Measurements from ENCODE around the gene DNAJB8. TPM values are rescaled to one million over a fixed set of nuclear protein-coding genes. Genes with fewer than 3 reads are reported as not detected.

DNAJB8 gene
- total RNA-seq, 1 donor from 2014 or later: not detected

DNA sequence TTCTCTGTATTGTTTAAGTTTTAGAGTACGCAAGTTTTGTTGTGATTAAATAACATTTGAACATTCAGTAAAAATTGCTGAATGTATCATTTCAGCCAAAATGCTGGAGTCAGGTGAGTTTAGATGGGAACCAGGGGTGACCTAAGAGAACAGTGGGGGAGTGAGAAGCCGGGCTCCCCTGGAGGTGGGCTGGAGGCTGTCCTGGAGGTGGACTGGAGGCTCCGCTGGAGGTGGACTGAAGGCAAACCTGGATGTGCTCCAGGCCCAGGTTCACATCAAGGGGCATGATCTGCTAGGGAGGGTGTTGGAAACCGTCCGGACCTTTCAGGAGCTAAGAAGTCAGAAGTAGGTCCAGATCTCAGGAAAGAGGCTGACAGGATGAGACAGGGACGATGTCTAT is 23.7 kb downstream of the DNAJB8 start:
- no peak for DNase-seq

DNA sequence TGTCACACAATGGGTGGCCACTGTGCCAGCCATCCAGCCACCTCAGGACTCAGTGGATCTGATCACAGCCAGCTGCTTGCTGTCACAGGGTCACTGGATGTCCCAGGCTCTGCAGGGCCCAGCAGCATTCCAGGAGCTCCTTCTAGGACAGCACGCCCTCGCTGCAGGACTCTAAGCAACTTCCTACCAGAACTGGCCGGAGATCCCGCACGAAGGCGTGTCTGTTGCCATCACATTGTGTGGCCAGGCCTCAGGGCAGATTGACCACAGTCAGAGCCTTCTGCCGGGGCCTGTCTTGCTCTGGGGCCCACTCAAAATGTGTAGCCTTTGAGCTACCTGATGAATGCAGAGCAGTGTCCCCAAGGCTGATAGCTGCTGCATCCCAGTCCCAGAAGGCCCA is 24.6 kb downstream of the DNAJB8 start:
- DNase-seq: no peak

DNA sequence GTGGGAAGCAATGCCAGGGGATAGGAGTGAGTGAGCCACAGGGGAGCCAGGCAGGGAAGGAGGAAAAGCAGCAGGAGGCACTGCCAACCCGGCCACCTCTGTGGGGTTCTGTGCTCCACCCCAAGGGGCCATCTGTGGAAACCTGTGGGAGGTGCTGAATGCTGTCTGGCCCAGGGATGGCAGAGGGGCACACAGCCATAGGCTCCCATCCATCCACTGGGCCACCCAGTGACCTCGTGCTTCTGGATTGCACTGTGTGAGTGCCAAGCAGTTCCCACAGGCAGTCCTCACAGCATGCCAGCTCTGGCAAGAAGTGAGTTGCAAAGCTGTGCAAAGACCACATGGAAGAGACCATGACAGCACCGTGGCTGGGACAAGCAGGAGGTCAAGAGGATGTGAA is 27.5 kb downstream of the DNAJB8 start:
- DNase-seq: no peak

DNA sequence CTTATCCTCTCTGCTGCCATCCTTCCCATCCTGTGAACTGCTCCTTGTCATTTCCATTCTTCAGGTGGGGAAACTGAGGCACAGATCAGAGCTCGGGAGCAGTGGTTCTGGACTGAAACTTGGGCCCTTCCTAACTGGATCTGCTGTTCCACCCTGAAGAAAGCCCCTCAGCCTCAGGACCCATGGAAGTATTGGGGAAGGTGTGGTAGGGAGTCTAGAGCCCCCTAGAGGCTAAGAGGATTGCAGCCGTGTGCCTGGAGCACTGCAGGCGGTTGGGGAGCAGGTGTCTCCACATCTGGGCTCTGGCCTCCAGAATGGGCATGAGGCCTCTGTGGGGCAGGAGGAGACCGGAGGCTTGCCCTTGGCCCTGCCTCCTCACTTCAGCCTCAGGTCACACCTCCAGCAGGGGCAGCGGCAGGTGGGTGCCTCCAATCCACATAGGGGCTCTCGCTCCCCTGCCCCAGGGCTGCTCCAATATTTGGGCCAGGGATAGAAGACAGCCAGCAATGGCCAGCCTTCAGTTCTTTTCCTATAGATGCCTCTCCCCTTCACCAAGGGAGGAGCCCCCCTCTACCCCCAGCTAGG is 28.1 kb downstream of the DNAJB8 start:
- DNase-seq: no peak

DNA sequence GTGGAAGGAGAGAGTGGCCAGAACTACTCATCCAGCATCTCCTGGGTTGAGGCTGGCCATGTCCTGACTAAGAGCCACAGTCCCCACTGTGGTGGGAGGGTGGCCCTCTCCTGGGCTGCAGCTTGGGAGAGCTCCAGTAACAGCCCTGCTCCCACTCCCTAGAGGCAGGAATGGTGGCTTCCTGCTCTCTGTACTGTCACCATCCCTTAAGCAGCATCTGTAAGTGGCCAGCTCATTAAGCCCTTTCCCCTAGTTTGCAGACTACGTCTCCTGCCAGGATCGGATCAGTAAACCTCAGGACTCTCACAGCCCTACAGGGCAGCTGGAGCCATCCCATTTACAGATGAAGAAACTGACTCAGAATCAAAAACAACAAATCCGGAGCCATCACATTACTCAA is 30.5 kb downstream of the DNAJB8 start:
- DNase-seq: no peak

DNA sequence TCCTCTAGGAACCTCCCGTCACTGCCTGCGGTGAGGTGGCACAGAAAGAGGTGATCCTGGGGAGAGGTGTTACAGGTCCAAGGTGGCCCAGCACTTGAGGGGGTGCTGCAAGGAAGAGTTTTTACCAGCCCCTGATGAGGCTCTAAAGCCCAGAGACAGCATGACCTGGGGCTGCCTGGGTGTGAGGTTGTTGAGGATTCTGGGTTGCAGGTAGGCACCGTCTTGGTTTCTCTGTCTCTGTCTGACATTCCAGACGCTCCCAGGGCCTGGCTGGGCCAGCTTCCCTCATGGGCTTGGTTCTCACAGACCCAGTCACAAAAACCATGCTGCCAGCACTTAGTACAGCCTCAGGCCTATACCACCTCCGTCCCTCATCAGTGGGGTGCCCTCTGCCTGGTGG is 31.1 kb downstream of the DNAJB8 start:
- DNase-seq: no peak

DNA sequence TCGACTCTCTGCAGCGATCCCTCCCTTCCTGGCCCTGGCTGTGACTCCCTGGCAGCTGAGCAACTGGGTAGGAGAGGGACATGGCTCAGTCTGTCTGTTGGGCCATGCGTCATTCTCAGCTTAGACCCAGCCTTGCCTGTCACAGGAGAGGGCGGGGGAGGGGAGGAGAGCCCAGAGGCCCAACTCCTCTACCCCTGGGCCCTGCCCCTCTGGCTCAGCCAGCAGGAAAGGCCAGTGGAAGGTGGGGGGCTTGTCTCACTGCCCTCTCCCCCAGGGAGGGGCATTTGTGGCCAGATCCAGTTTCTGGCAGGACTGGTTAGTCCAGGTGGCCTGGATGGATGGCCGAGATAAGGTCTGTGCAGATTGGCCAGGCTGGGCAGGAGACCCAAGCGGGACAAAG is 31.6 kb downstream of the DNAJB8 start:
- DNase-seq: no peak

DNA sequence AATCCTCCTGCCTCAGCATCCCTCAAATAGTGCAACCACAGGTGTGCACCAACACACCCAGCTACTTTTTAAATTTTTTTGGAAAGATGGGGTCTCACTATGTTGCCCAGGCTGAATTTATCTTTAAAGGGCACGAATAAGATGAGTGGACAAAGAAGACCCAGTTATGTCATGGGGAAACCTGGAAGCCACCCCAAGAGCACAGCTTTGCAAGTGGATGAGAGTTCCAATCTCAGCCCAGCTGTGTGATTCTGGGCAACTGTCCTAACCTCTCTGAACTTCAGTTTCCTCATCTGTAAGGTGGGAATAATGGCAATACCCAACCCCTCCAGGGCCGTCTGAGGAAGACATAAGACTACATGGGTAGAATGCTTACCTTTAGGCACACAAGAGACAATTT is 32.2 kb downstream of the DNAJB8 start:
- no peak for DNase-seq

DNA sequence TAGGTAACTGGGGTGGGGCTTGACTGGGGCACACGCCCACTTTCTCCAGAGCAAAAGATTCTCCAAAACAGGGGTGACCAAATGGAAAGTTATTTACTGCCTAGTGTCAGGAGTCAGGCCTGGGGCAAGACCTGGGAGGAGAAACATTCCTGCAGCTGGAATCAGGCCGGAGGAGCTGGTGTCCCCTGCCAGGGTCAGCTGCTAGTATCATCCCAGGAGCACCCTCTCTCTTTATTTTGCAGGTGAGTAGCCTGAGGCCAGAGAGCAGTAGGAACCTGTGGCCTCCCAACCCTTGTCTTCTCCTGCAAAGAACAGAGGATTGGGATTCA is 32.9 kb downstream of the DNAJB8 start:
- no peak for DNase-seq

DNA sequence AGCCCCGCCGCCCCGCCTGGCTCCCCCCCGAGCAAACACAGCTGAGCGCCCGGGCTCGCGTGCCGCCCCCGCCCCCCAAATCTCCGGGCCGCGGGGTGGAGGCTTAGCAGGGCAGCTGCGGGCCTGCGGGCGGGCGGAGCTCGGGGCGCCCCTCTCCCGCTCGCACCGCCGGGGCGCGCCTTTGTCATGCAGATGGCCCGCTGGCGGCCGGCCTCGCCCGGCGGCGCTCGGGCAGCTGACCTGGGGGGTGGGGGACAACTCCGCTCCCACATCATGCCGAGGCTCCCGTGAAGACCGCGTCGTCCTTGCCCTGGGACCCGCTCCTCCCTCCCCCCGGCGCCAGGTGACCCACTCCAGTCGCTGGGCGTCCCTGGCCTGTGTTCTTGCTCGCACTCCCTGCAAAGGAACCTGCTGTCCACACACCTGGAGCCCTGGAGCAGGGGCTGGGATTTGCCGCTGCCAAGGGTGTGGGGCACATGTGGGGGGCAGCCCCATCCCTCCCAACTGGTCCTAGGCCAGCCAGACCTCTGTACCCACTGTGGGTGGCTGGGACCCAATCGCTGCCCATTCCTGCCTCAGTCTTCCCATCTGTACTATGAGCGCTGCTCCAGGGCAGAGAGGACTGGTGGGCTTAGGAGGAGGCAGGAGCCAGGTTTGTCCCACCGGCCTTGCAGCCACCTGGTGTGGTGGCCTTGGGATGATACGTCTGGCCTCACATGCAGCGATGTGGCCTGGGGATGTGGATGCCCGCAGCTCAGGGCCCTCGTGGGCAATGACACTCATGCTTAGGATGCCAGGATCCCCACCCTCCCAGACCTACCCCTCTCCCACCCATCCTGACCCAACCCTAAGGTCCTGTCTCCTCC is 33.5 kb downstream of the DNAJB8 start:
- DNase-seq: no peak

DNA sequence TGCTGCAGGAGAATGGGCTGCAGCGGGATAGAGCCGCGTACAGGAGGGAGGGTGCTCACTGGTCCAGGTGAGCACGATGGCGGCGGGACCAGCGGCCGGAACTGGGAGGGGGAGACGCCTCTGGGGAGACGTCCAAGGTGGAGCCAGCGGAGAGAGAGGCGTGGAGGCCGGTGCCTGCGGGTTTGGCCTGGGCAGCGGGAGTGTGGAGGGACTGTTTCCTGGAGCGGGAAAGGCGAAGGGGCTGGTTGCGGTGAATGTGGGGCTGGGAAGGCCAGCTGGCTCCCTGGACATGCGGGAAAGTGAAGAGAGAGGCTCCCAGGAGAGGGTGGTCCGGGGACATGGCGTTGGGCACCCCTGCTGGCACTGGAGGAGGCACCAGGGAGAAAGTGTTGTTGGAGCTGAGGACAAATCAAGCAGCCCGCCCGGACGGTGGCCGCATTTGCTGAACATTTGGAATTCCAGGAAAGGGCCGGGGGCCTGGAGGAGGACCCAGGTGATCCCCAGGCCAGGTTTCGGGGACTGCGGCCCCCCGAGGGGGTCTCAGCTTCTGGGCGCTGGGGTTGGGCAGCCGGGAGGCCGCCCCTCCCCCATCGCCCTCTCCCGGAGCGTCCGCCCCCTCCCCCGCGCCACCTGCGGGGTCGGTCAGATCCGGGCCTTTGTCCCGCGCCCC is 34.3 kb downstream of the DNAJB8 start:
- no peak for DNase-seq

DNA sequence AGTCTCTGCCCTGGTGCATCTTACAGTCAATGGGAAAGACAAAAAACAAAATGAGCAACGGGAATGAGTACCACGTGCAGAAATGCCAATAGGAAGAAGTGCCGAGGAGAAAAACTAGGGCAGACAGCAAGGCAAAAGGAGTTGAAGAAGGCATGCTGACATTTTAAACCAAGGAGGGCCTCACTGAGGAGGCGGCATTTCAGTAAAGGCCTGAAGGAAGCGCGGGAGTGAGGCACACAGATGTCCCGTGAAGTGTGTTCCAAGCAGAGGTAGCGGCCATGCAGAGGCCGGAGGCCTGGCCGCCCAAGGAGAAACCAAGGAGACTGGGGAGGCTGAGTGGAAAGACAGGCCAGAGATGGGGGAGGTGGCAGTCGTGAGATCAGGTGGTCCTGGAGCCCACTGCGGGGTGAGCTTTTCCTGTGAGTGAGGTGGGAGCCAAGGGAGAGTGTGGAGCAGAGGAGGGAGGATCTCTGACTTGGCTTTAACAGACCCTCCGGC is 34.8 kb downstream of the DNAJB8 start:
- DNase-seq: no peak

DNA sequence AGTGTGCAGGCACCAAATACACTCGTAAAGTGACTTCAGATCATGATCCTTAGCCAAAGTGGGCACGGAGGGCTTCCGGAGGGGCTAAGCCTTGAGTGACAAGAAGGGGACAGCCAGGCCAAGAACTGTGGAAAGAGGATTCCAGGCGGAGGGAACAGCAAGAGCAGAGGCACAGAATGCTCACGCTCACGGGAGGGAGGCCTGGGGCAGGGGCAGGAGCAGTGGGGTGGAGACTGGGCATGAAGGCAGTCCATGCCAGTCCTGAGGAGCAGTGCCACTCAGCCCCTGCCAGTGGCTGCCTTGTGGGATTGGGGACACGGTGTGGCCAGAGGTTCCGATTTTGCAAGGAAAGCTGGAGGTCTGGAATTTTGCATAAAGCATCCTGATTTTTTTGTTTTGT is 36.0 kb downstream of the DNAJB8 start:
- no peak for DNase-seq

DNA sequence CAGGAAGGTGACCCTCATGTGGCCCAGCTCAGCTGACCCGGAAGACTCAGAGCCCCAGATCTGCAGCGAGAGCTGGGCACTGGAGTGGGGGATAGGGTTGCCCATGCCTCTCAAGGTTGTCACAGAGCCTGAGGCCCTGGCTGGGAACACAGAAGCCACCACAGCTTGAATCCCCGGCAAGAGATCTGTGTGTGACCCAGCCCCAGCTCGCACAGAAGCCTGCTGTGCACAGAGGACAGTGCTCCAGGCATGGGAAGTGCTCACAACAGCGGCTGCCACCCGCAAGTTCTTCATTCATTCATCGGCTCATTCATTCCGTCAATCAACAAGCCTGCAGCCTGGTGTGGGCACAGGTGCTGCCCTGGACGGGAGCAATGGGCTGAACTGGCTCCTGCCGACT is 36.4 kb downstream of the DNAJB8 start:
- DNase-seq: no peak

DNA sequence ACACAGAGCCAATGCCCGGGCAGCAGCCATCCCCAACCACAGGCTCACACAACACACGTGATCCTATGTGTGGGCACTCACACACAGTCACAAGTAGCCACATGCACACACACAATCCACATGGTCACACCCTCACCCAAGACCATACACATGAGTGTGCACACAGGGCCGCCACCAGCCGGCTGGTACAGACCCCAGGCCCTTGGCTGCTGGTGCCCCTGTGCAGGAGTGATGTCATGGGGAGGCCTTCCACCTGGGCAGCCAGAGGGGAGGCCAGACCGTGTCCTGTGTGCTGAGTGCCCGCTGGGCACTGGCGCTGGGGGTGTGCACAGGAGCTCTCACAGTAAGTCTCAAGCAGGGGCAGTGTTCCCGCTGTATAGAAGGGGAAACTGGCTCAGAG is 36.9 kb downstream of the DNAJB8 start:
- no peak for DNase-seq

DNA sequence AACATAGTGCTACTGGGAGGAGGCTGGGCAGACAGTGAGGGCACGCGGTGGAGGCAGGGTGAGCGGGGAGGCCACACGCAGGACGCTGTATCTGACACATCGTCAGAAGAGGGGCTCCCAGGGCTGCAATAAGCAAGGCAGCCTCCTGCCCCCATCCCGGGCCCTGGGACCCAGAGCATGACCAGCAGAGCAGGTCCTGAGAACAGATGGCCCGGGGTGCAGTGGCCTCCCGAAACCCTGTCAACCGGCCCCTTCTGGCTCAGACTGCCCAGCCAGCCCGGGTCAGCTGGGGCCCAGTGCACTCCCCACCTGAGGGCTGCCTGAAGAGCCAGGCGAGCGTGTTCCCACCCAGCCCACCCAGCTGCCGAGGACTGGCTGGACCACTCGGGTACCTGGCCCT is 37.4 kb downstream of the DNAJB8 start:
- DNase-seq: no peak

DNA sequence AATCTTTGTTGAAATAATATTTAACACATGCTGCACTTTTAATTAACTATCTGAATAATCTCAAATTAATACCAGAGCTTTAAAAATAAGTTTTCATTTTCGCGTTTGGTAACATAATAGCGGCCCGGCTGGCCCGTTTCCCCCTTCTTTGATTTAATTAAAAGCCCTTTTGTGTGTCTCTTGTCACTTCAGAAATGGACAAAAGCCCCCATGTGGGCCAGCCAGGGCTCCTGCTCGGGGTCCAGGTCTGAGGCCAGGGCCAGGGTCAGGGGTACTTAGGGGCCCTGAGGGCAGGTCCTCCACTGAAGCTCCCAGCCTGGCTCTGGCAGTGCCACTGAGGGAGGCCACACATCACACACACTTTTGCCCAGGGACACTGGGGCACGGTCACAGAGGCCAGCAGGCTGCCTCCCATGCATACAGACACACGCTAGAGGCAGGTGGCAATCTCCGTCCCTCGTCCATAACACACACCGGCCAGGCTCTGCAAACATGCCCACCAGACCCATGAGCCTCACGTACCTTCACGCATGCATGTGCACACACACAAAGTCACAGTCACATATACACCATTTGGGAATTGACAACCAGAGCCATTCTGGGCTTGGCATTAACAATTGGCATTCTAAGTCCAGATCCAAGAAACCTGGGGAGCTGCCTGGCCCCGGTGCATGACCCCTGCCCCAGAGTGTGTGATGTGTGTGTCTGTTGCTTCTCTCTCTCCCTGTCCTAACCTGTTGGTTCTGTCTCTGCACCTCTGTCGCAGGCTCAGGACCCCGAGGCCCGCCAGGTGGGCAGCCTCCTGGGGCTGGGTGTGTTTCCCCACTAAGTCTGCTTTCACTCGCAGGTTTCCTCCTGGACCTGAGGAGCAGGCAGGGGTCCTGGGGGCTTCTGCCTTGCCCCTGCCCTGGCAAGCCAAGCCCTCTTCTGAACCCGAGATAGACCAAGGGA is 38.5 kb downstream of the DNAJB8 start:
- DNase-seq: peak; percentile 7

DNA sequence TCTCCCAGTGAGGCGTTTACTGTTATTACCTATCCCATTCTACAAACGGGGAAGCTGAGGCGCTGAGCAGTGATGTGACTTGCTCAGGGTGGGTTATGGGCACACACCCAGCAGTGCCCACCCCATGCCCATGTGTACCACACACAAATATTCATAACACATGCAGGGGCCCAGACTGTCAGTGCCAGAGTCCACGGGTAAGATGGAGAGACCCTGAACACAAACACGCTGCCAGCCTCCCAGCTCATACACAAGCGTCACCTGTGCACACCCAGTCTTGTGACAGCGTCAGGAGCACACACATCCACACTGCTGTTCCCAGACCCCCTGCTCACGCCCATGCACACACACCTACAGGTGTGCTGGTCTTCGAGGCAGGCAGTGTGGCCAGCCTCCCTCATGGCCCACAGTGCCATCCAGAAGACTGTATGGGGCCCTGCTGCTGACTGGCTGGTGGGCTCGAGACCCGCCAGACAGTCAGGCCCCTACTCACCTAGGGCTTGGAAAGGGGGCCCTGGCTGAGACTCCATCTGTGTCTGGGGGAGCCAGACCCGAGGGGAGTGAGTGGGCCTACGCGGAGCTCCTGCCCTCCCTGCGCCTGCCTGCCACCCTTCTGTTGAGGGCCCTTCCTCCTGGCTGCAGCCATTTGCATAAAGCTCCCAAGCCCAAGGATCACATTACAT is 39.4 kb downstream of the DNAJB8 start:
- no peak for DNase-seq

DNA sequence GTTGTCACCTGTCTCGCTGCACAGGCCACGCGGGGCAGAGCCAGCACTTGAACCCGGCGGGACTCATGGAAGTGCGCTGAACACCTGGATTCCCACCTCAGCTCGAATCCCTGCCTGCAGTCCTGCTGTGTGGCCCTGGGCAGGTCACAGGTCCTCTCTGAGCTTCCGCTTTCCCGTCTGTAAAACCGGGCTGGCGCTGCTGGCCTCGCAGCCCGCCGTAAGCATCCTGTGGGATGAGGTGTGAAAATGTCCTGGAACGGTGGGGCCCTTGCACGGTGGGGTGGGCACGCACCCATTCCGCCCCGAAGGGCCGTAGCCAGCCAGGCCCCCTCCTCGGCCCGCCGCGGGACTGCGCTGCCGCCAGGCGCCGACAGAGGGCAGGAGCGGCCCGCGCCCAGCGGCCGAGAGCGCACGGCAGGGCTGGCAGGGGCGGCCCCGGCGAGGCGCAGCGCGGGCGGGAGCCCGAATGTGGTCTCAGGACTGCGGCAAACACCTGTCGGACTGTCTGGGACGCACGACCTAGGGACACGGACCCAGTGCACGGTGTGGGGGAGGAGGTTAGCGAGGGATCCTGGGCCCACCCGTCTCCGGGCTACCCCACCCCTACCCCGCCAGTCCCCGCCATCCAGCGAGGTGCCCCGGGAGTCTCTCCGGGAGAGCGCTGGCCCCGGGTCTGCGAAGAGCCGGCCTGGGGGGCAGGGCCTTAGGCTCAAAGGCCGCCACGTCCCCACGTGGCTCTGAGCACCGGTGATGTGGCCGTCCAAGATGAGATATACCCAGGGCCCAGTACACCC is 40.4 kb downstream of the DNAJB8 start:
- DNase-seq: no peak

DNA sequence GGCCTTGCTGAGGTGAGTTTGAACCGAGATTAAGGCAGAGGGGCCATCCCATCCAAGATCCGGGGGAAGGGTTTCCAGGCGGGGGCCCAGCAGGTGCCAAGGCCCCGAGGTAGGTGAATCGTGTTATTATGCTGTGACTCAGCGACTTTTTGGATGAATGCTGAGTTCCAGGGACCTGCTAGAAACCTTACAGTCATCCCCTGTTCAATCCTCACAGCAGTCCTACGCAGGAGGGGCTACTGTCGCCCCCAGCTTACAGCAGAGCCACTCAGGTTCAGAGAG is 40.9 kb downstream of the DNAJB8 start:
- no peak for DNase-seq

DNA sequence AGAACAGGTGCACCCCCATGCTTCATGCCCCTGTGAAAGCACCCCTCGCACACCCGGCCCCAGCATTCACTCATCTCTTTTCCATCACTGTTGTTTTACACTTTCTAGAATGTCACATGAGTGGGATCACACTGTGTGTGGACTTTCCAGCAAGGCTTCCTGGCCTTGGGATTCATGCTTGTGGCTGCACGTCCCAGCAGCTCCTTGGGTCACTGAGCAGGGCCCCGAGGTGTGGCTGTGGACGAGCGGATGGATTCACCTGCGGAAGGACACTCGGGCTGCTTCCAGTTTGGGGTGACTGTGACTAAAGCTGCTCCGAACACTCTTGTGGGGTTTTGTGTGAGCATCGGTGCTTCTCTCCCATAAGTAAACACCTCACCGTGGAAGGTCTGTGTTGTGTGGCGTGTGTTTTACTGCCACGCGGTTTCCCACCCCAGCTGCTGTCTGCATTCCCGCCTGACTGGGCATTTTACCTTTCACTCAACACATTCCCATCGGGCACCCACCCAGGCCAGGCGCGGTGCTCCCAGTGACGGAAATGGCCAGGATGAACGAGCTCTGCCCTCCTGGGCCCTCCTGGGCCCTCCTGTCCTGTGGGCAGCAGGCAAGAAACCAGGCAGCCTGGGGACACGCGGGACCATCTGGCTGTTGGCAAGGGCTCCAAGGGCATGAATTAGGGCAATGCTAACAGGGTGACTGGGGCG is 41.4 kb downstream of the DNAJB8 start:
- DNase-seq: no peak

Measured in skin of body (tissue), 2 donors.